GM12878 (cell line): ENCODE results near the gene LRRC2.

ENCODE experiments used
- ATF2 ChIP-seq: IDR thresholded peaks from 2 replicates; pipeline ENCODE4 v1.6.1; 2012; ENCODE audit warnings: low read length, inconsistent platforms
- CREM ChIP-seq: IDR thresholded peaks from 2 replicates; pipeline ENCODE4 v1.6.1; 2014; ENCODE audit warnings: antibody characterized with exemption, low read depth
- CTCF ChIP-seq, 3 experiments: IDR thresholded peaks in 2 of 3; conservative IDR thresholded peaks in 1 of 3; 2 replicates each; pipeline ENCODE4 v1.5.1; 2011; ENCODE audit warnings: low read depth in 3 of 3, low read length in 3 of 3, mild to moderate bottlenecking in 3 of 3, control low read depth in 2 of 3, moderate library complexity in 2 of 3, inconsistent platforms in 1 of 3, mixed read lengths in 1 of 3; ENCODE audit not compliant: control insufficient read depth in 2 of 3, insufficient read depth in 1 of 3; ENCODE audit errors: extremely low read depth in 1 of 3
- EZH2 ChIP-seq: IDR thresholded peaks from 2 replicates; pipeline ENCODE4 v1.6.1; 2012; ENCODE audit warnings: low read depth, mild to moderate bottlenecking, control low read depth, inconsistent platforms, low read length, borderline replicate concordance; ENCODE audit not compliant: control insufficient read depth
- HDAC6 ChIP-seq: fragments of 200-600 bp; sonication (generic); IDR thresholded peaks from one replicate; pipeline ENCODE4 v1.8.0; 2017; ENCODE audit warnings: antibody characterized with exemption; ENCODE audit not compliant: unreplicated experiment
- JUNB ChIP-seq: IDR thresholded peaks from 2 replicates; pipeline ENCODE4 v1.6.1; 2016; ENCODE audit warnings: antibody characterized with exemption, mild to moderate bottlenecking
- PKNOX1 ChIP-seq: fragments of 450-650 bp; IDR thresholded peaks from 2 replicates; pipeline ENCODE4 v1.6.1; 2016; ENCODE audit warnings: mild to moderate bottlenecking
- POLR2AphosphoS5 ChIP-seq: IDR thresholded peaks from 2 replicates; pipeline ENCODE4 v1.6.1; 2011; ENCODE audit warnings: mild to moderate bottlenecking, low read length, inconsistent platforms
- RB1 ChIP-seq: fragments of 450-650 bp; formaldehyde crosslinking; IDR thresholded peaks from 2 replicates; pipeline ENCODE4 v1.6.1; 2017; ENCODE audit warnings: mild to moderate bottlenecking, borderline replicate concordance
- TAF1 ChIP-seq: IDR thresholded peaks from 2 replicates; pipeline ENCODE4 v1.6.1; 2011; ENCODE audit warnings: mild to moderate bottlenecking, low read depth, low read length, borderline replicate concordance
- USF2 ChIP-seq: IDR thresholded peaks from 2 replicates; pipeline ENCODE4 v1.6.1; 2011; ENCODE audit warnings: low read depth, low read length, improper control_type of control experiment, borderline replicate concordance
- ZNF274 ChIP-seq: IDR thresholded peaks from one replicate; pipeline ENCODE4 v1.8.0; 2011; ENCODE audit not compliant: insufficient read length, insufficient read depth
- ZZZ3 ChIP-seq: IDR thresholded peaks from 2 replicates; pipeline ENCODE4 v1.6.1; 2011; ENCODE audit warnings: low read depth; ENCODE audit not compliant: control insufficient read depth, insufficient read length

- no peak for TF ChIP-seq POLR2AphosphoS5
- TF ChIP-seq CTCF (IDR thresholded peaks at IDR 0.05 in 2 of 3, conservative IDR thresholded peaks at IDR 0.05 in 1 of 3; ENCODE audit: control insufficient read depth in 2 of 3, extremely low read depth in 1 of 3, insufficient read depth in 1 of 3, low read depth in 3 of 3, low read length in 3 of 3), result no peak
- no peak for TF ChIP-seq HDAC6
- no peak for TF ChIP-seq EZH2
- no peak for TF ChIP-seq ZNF274
- TF ChIP-seq JUNB, result no peak
- no peak for TF ChIP-seq ATF2
- no peak for TF ChIP-seq RB1
- no peak for TF ChIP-seq CREM
- no peak for TF ChIP-seq PKNOX1
- no peak for TF ChIP-seq ZZZ3
- TF ChIP-seq USF2, result no peak
- TF ChIP-seq TAF1, result no peak
Measured at GRCh38 chr3:46533091-46533490, 33.0 kb downstream of the LRRC2 start.
